Brain pericyte (primary cell): Measurements from ENCODE around the gene SYNE2.
A peak's percentile ranks its signal among the peaks of the same experiment; 100 is the strongest.
"Not testable (repeated sequence)": the region's sequence is repeated elsewhere in the genome, so short reads cannot be mapped to it uniquely, and the experiment has no call there.

ENCODE experiments used
- DNase-seq: peaks from one replicate; pipeline ENCODE4 v3.0.0-alpha.2; 2012; ENCODE audit warnings: low read depth, low spot score

Gene SYNE2

DNA sequence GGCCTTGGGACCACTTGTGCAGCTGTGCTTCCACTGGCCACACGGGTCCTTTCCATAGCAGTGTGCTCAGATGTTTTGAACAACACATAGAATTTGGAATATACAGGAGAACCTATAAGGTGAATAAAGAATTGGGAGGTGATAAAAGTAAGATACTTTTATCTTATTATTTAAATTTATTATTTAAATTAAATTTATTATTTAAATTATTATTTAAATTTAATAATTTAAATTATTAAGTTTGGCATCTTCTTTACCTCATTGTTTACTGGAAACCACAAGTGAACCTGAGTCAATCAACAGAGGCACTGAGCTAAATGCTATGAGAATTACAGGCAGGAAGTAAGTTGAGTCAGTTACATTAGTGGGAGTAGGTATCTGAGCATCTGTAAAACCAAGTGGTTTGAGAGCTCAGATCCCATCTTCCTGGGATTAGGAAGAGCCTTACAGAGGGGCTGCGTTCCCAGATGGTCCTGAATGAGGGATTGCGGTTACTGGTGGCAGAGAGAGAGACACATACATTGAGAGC lies 338.2 kb downstream of the SYNE2 start:
- DNase-seq, result no peak

DNA sequence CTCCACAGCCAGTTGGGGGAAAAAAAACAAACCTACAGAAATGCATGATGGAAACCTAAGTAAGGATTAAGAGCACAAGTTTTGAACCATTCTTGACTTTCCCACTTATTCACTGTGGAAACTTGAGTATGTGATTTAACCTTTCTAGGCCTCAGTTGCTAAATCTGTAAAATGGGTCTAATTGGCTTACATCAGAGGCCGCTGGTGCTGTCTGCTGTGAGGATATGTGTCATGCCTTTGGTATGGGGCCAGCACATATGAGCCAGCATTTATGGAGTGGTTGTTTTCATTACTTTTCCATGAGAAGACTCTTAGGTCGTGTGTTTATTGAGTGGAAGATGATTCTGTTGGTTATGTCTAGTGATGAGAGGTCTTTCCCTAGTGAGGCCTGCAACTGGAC lies 339.0 kb downstream of the SYNE2 start:
- peak; percentile 33 for DNase-seq

DNA sequence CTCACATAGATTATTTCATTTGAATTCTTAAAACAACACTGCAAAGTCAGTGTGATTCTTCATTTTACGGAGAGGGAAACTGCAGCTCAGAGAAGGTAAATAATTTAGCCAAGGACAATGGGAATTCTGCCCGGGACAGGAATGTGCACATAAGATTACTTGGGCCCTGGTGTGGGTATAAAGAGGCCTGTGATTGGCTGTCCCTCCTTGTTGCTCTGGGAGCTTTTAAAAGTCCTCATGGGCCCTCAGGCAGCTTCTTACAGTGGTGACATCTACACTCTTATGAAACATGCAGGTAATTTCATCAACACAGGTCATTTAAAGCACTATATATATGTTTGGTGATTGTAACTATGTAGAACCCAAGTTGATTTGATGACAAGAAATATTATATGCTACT lies 341.0 kb downstream of the SYNE2 start:
- no peak for DNase-seq

DNA sequence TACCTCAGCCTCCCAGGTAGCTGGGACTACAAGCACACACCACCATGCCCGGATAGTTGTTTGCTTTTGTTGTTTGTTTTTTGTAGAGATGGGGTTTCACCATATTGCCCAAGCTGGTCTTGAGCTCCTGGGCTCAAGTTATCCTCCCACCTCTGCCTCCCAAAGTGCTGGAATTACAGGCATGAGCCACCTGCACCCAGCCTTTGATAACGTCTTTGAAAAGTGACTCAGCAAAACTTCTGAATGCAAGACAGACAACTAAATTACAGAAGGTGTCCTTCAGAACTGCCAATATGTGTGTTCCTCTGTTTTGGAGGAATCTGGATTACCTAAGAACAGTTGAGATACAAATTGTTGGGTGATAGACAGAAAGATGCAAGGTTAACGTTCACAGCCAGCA lies 341.6 kb downstream of the SYNE2 start:
- no peak for DNase-seq

DNA sequence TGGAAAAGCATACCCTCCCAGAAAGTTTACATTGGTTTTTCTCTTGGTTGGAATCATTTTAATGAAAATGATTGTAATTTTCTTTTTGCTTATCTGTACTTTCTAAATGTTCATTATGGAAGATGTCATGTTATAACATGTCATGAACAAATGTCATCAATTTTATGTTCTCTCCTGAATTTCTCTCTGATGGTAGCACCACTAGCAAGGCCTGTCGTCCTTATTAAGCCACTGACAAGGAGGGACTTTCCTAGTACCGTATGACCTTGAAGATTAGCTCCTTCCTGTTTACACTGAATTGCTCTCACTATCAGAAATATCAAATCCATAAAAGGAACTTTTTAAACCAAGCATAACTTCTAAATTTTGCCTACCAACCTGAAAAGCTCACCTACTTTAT lies 342.4 kb downstream of the SYNE2 start:
- DNase-seq, result no peak

DNA sequence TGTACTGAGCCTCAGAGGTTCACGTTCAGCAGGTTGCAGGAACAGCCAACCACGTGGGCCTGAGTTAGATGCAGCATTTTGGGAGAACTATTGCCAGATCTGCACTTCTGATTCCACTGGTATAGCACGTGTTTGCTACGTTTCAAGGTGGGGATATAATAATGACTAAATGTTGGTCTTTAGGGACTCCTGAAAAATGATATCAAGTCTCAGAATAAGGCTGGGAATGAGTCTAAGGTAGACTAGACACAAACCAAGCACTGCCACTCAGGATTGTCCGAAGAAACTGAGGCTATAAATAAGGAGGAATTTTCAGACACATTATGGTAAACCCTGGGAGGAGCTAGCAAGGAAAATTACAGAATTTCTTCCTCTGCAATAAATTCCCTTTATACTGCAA lies 343.3 kb downstream of the SYNE2 start:
- no peak for DNase-seq

- peak; percentile 37 for DNase-seq
Measured at GRCh38 chr14:64196814-64197411, 344.1 kb downstream of the SYNE2 start.

DNA sequence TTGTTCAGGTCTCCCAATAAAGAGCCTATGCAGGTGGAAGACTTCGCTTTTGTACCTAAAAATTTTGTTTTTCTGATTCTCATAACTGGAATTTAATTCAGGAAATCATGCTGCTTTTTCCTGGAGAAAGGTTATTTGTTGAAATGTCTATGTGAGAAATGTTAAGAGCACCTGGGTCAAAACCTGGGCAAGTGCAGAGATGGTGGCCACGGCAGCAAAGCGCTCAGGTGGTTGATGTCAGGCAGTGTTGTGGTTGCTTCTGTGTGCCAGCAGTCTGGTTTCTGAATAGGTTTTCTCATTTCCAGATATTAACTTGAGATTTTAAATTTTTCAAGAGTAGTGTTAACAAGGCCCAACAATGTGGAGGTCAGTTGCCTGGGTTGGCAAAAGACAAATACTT lies 345.2 kb downstream of the SYNE2 start:
- DNase-seq, result no peak

DNA sequence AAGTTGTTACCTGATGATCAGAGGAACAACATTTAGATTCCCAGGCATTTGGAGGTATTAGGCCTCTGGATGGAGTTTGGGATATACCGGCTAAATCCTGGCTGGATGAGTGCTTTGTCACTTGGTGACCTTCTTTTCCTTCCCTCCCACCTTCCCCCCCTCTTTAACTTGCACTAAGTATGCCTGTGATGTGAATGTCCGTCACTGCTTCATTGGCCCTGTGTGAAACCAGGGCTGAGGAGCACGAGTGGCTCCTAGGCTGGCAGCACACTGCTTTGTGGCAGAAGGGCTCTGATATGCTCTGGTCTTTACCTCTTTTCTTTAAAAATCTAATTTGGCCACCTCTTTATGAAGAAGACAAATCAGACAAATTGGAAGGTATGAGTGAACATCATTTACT lies 345.7 kb downstream of the SYNE2 start:
- no peak for DNase-seq

DNA sequence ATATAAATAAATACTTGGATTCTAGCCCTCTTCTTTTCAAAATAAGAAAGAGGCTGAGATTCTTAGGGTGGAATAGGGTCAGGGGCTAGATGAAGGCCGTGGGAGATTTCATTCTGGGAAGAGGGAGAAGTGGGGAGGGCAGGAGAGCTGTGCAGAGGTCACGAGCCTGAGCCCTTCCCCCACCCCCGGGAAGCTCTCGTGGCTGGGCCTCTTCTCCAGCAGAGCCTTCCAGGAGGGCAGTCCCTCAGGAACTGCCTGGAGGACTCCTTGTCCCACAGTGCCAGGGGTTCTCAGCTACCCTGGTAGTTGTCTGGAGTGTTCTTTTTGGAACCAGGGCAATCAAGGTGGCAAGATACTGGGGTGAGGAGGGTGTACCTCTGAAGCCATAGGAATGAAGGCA lies 347.4 kb downstream of the SYNE2 start:
- no peak for DNase-seq

- no peak for DNase-seq
Measured at GRCh38 chr14:64201296-64201695, 348.5 kb downstream of the SYNE2 start.

DNA sequence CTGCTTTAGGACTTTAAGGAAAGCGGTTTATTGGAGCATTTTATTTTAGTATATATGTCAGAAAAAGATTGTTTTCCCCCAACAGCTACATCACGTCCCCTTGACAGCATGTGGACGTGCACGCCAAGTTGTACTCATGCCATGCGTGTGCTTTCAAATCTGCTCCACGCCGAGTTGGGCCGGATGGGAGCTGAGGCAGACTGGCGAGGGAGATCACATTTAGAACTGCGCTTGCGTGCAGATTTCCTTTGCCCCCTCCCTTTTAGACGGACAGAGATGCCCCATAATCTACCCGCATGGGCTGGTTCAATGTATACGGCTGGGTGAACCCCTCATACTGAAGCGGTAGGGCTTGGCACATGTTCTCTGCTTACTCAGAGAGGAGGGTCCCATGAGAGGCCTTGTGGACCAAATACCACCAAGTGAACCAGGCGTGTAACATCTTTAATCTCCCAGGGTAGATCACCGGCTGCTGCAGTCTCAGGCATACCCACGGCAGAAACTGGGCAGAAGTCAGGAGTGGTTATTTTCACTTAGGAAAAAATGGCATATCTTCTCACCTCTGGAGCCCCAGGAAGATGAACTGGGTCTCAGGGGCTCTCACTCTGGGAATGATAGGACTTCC lies 349.2 kb downstream of the SYNE2 start:
- DNase-seq, result no peak

GRCh38 chr14:64202716-64203115 lies 349.9 kb downstream of the SYNE2 start:
- DNase-seq, result no peak

GRCh38 chr14:64203366-64204006 lies 350.7 kb downstream of the SYNE2 start:
- no peak for DNase-seq

DNA sequence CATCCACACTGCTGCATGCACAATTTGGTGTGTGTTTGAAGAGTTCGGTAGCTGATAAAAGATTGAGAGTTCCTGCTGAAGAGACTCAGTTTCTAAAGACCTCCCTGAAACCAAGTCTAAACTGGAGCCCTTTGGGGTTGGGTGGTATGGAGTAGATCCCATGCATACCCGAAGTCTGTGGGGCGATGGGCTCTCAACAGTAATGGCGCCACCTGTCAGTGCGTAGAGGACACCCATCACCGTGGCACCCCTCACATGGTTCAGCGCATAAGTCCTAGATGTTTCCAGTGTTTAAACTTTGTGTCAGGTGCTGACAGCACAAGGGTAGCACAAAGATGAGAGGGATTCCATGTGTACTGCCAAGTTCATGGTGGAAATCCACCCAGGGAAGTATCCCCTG lies 355.5 kb downstream of the SYNE2 start:
- DNase-seq, result no peak

- no peak for DNase-seq
Measured at GRCh38 chr14:64208981-64209380, 356.2 kb downstream of the SYNE2 start.

- no peak for DNase-seq
Measured at GRCh38 chr14:64209444-64210131, 356.8 kb downstream of the SYNE2 start.

DNA sequence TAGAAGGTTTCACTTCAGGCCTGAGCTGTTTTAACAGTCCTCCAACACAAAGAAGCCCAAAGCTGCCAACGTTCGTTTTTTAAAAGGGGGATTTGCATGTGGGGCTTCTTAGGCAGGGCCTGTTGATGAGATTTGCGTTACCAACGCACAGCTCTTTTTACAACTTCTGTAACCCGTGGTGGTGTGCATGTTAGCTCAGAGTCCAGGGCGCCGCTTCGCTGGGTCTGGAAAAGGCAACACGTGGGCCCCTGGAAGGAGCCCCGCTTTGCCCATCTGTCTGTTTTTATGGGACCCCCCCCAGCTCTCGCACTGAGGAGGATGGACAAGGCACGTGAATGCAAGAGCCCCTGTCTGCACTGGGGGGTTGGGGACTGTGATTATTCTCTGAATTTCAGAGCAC lies 357.4 kb downstream of the SYNE2 start:
- no peak for DNase-seq

DNA sequence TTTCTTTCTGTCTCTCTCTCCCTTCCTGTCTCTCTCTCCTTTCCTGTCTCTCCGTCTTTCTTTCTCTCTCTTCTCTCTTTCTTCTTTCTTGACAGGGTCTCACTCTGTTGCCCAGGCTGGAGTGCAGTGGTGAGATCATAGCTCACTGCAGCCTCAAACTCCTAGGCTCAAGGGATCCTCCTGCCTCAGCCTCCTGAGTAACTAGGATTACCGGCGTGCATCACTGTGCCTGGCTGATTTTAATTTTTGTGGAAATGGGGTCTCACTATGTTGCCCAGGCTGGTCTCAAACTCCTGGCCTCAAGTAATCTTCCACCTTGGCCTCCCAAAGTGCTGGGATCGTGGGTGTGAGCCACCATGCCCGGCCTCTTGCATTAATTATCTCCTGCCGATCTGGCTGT lies 358.1 kb downstream of the SYNE2 start:
- not testable (repeated sequence) for DNase-seq

GRCh38 chr14:64212666-64213065 lies 359.9 kb downstream of the SYNE2 start:
- no peak for DNase-seq

DNA sequence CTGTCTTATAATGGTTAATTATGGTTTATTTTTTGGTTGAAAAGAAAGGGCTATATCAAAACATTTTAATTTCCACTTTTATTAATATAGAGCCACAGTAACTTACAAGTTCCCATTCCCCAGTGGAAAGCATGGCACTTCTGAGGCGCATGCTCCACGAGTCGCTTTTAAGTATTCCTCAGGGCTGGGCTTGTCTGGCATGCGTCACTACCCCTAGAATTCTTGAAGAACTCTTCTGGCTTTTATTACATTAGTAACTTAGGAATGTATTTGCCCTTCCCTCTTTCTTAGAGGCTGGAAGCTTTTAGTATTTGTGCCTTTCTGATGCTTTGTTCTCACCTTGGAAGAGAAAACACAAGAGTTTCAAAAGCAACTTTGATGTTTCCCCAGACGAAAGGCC lies 360.3 kb downstream of the SYNE2 start:
- no peak for DNase-seq

DNA sequence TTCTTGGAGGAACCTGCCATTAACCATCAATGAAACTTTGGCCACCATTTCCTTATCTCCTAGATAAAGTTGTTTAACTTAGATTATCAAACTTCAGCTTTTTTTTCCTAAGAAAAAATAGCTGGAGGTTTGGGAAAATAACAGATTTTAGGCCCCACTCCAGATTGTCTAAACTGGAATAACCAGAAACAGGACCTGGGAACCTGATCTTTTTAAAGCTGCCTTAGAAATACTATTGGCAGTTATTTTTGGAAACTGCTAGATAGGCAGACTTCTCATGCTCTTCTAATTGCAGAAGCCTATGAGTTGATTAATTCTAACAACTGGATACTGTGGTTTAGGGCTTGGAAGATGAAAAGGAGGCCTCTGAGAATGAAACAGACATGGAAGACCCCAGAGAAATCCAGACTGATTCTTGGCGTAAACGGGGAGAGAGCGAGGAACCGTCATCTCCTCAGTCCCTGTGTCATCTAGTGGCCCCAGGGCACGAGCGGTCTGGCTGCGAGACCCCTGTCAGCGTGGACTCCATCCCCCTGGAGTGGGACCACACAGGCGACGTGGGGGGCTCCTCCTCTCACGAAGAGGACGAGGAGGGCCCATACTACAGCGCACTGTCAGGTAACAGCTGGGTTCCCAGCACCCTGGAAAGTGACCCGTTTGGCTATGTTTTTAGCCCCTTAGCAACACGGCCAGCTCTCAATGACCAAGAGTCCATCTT lies 361.2 kb downstream of the SYNE2 start:
- DNase-seq, result no peak
